ENCODE results near the gene FAM222B.
"Not testable (repeated sequence)": the region's sequence is repeated elsewhere in the genome, so short reads cannot be mapped to it uniquely, and the experiment has no call there.

The FAM222B gene

DNA sequence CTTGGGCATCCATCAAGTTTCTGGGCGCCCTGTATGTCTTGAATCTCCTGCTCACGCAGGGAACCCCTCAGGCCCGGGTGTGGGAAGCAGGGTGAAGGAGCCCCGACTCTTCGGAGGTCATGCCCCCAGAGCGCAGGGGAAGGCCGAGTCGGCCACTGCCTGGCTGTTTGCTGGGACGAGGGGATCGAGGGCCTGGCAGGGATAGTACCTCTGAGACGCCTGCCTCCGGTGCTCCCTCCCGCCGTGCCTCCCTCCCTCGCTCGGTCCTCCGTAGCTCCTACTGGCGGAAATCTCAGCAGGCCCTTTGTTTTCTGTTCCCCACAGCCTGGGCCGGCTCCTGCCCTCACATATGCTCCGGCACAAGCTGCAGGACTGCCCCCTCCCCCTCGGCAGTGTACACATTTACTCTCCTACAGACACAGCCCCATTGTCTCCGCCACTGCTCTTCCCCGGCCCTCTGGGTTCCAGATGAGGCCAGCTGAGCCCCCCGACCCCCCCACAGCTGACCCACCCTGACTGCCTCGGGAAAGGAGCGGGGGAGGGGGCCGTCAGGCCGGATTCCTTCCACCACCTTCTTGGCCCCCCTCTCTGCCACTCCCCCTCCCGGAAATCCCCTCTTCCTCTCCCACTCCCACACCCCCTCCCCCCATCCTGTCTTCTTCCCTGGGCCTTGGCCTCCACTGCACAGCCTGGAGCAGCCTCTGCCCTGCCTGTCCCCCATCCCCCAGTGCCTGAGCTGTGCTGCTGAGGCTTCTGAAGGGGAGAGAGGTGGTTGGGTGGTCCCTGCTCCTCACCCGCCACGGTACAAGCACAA lies 97.4 kb downstream of the FAM222B start:
- peak; percentile 24 for DNase-seq (ENCODE audit: low spot score)

DNA sequence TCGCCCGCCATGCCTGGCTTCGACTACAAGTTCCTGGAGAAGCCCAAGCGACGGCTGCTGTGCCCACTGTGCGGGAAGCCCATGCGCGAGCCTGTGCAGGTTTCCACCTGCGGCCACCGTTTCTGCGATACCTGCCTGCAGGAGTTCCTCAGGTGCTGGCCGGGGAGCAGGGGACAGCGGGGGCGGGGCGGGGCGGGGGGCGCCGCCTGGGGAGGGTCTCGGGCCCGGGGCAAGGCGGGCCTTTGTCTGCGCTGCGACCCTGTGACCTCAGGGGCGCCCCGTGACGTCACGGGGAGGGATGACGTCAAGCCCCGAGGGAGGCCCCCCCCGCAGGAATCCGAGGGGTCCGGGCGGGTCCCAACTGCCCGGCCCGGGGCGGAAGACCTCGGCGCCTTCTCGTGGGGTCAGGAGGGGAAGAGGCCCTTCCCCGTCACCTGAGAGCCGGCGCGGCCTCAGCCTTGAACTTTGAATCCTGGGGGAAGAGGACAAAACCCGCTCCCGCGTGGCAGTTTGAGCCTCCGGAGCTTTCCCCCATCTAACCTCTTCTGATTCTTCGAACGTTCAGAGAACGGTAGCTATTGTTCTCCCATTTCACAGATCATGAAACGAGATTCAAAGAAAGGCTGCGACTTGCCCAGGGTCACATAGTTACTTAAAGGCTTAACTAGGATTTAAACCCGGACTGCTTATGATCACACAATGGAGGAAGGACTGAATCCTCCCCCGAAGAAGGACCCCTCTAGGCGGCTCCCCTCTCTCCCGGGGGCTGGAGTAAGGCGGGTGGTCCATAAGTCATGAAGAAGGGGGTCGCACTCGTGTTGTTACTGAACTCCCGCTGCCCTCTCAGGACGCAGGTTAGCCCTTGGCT lies 98.3 kb downstream of the FAM222B start:
- DNase-seq (ENCODE audit: low spot score): peak; percentile 64

GRCh38 chr17:28743243-28744103 lies 99.1 kb downstream of the FAM222B start, which contains the start of gene TRAF4:
Gene TRAF4 (plus strand): TSS chr17:28744011. CDS start chr17:28744113, 102 bp downstream.
- DNase-seq (ENCODE audit: low spot score): peak; percentile 73

- DNase-seq (ENCODE audit: low spot score): no peak
Measured at GRCh38 chr17:28741358-28742349, 100.9 kb downstream of the FAM222B start.

GRCh38 chr17:28740406-28741357 lies 101.9 kb downstream of the FAM222B start:
- no peak for DNase-seq (ENCODE audit: low spot score)

GRCh38 chr17:28738680-28739384 lies 103.8 kb downstream of the FAM222B start:
- DNase-seq (ENCODE audit: low spot score): no peak

DNA sequence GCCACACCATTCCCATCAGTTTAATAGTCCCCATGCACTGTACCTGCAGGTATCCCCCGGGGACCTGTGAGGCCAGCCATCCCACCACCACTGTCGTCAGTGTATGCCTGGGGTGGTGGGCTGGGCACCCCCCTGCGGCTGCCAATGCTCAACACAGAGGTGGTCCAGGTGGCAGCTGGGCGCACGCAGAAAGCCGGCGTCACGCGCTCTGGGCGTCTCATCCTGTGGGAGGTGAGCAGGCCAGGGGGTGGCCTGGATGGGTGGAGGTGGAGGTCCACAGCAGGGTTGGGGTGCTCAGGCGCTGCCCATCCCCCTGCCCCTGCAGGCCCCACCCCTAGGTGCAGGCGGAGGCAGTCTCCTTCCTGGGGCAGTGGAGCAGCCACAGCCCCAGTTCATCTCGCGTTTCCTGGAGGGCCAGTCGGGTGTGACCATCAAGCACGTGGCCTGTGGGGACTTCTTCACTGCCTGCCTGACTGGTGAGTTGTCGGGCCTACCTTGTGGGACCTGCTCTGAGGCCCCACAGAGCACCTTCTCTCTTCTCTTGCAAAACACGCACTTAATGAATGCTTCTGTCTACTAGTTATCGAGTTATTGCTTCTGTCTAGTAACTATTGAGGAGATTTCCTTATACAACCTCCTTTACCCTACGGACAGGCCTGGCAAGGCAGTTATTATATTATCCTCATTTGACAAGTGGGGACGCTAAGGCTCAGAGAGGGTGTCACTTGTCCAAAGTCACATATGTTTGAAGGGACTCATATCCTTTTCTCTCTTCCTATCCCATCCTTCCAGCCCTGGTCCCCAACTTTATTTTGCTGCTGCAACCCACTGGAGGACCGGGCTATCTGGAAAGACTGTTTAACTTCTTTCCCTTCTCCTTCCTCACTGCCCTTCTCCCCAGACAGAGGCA lies 104.6 kb downstream of the FAM222B start:
- DNase-seq (ENCODE audit: low spot score): no peak

- DNase-seq (ENCODE audit: low spot score): no peak
Measured at GRCh38 chr17:28737316-28737715, 105.3 kb downstream of the FAM222B start.

DNA sequence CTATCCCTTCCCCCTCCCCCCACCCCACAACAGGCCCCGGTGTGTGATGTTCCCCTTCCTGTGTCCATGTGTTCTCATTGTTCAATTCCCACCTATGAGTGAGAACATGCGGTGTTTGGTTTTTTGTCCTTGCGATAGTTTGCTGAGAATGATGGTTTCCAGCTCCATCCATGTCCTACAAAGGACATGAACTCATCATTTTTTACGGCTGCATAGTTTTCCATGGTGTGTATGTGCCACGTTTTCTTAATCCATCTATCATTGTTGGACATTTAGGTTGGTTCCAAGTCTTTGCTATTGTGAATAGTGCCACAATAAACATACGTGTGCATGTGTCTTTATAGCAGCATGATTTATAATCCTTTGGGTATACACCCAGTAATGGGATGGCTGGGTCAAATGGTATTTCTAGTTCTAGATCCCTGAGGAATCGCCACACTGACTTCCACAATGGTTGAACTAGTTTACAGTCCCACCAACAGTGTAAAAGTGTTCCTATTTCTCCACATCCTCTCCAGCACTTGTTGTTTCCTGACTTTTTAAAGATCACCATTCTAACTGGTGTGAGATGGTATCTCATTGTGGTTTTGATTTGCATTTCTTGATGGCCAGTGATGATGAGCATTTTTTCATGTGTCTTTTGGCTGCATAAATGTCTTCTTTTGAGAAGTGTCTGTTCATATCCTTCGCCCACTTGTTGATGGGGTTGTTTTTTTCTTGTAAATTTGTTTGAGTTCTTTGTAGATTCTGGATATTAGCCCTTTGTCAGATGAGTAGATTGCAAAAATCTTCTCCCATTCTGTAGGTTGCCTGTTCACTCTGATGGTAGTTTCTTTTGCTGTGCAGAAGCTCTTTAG lies 106.4 kb downstream of the FAM222B start:
- DNase-seq (ENCODE audit: low spot score): not testable (repeated sequence)

DNA sequence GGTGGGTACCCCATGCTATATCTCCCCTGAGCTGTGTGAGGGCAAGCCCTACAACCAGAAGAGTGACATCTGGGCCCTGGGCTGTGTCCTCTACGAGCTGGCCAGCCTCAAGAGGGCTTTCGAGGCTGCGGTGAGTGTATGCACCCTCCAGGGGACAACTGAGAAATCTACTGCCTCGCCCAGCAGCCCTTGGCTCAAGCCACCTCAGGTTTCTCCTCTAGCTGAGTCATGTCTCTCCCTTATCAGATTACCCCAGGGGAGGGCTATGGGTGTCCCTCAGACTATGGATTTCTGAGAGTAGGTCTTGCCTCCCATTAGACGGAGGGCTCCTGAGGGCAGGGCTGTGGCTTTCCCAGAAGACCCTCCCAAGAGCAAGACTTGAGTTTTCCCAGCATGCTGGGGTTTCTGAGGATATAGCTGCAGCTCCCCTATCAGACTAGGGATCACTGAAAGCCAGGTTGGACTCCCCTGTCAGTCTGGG lies 107.3 kb downstream of the FAM222B start:
- no peak for DNase-seq (ENCODE audit: low spot score)

DNA sequence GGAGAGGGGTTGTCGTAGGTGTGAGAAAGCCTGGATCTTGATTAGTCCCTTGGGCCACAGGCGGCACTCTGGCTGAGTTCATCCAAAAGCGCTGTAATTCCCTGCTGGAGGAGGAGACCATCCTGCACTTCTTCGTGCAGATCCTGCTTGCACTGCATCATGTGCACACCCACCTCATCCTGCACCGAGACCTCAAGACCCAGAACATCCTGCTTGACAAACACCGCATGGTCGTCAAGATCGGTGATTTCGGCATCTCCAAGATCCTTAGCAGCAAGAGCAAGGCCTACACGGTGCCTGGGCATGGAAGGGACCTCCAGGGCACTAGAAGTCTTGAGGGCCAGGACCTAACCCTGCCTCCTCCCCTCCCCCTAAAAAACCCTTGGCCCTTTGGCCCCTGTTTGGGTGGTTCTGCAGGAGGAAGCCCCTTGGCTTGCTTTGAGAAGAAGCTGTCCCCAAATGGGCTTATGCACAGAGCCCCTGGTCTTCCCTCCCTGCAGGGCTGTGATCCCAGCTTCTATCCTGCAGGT lies 107.8 kb downstream of the FAM222B start:
- no peak for DNase-seq (ENCODE audit: low spot score)

DNA sequence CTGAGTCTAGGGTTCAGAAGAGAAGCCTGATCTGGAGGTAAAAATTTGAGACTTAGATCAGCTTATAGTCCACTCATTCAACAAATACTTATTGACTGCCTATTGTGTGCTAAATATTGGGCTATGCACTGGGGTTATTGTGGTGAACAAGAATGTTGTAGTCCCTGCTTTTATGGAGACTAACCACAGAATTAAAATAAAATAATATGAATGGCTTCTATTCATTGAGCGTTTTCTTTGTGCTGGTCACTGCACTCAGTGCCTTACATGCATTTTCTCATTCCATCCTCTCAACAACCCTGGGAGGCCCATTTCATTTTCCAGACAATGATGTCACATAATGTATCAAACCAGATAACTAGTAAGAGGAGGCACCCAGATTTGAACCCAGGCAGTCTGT lies 109.2 kb downstream of the FAM222B start:
- no peak for DNase-seq (ENCODE audit: low spot score)

DNA sequence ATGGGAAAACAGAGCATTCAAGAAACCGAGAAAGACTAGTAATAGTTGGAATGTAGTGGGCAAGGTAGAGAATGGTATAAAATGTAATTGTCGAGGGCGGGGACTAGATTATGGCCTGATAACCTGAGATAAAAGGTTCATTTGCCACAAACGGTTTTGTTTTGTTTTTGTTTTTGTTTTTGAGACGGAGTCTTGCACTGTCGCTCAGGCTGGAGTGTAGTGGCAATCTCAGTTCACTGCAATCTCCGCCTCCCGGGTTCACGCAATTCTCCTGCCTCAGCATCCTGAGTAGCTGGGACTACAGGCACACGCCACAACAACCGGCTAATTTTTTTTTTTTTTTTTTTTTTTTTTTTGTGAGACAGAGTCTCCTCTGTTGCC lies 112.7 kb downstream of the FAM222B start:
- DNase-seq (ENCODE audit: low spot score): no peak

- DNase-seq (ENCODE audit: low spot score): peak; percentile 98
Measured at GRCh38 chr17:28728364-28729200, 114.0 kb downstream of the FAM222B start, which contains the start of gene NEK8. Gene NEK8 (plus strand): TSS chr17:28728788. CDS start chr17:28728814, 26 bp downstream.

Data from activated CD4-positive, alpha-beta T cell treated with anti-CD3 and anti-CD28 coated beads, Interleukin-2, Interleukin-4, amounts not matched to agents 100 ng/mL and 50 ng/mL, durations not matched to agents 16 hours and 8 hours (primary cell).